Heart left ventricle (tissue), 16 donors: Measurements from ENCODE around the gene SRGAP1. TPM values are rescaled to one million over a fixed set of nuclear protein-coding genes. Genes with fewer than 3 reads are reported as not detected.
"Not testable (repeated sequence)": the region's sequence is repeated elsewhere in the genome, so short reads cannot be mapped to it uniquely, and the experiment has no call there.

Experiments
- ATAC-seq, 4 donors: fragments of 200-7000 bp; cut with Tn5 transposase; one replicate each; pipeline ENCODE4 v1.9.1; 2020 to 2022; ENCODE audit warnings: moderate library complexity in 4 of 4, mild to moderate bottlenecking in 3 of 4, moderate number of reproducible peaks in 1 of 4
- DNase-seq, 5 donors: peaks; one replicate each; pipeline ENCODE4 v3.0.0-alpha.2; 2020
- H3K27ac ChIP-seq, 12 donors: fragments of 200-600 bp; sonication (generic) in 4 of 12; one replicate each; pipeline versions ENCODE4 v1.5.0 to v1.8.0; 2016 to 2022; ENCODE audit warnings: mild to moderate bottlenecking in 2 of 12
- H3K27me3 ChIP-seq, 9 donors: fragments of 200-600 bp; sonication (generic) in 2 of 9; one replicate each; pipeline versions ENCODE4 v1.5.1 to v1.8.0; 2016 to 2022; ENCODE audit warnings: mild to moderate bottlenecking in 3 of 9
- H3K36me3 ChIP-seq, 9 donors: fragments of 200-600 bp; sonication (generic) in 2 of 9; one replicate each; pipeline versions ENCODE4 v1.5.0 to v1.8.0; 2018 to 2022; ENCODE audit warnings: mild to moderate bottlenecking in 2 of 9
- H3K4me1 ChIP-seq, 12 donors: fragments of 200-600 bp; sonication (generic) in 4 of 12; one replicate each; pipeline versions ENCODE4 v1.5.0 to v1.8.0; 2016 to 2022; ENCODE audit warnings: mild to moderate bottlenecking in 3 of 12
- H3K4me3 ChIP-seq, 12 donors: fragments of 200-600 bp; sonication (generic) in 4 of 12; one replicate each; pipeline versions ENCODE4 v1.5.0 to v1.8.0; 2017 to 2022; ENCODE audit warnings: mild to moderate bottlenecking in 9 of 12, moderate library complexity in 4 of 12
- H3K9me3 ChIP-seq, 12 donors: fragments of 200-600 bp; sonication (generic) in 4 of 12; one replicate each; pipeline versions ENCODE4 v1.5.0 to v1.8.0; 2016 to 2022; ENCODE audit warnings: mild to moderate bottlenecking in 1 of 12
- POLR2A ChIP-seq, 2 donors: fragments of 450-650 bp; IDR thresholded peaks; one replicate each; pipeline ENCODE4 v1.6.1; 2017; ENCODE audit warnings: antibody characterized with exemption in 2 of 2, mild to moderate bottlenecking in 2 of 2, moderate library complexity in 2 of 2
- WGBS, 4 donors: extraction: QIAGEN DNeasy Blood & Tissue Kit in 2 of 4; methylation state at CpG; one replicate each; pipeline versions ENCODE4 v1.1.5 to v1.1.7; 2013 to 2018; 5-methylcytosine and 5-hydroxymethylcytosine counted together
- intact Hi-C, 10 donors: fragments of 100-400 bp; cut with DNase I; formaldehyde crosslinking; loops; one replicate each; pipeline versions ENCODE4 v1.11.1 to v1.14.2; 2022
- polyA plus RNA-seq, 2 donors: library from polyadenylated mRNA; stranded (reverse); fragments of 200-250 nt; gene quantifications; one replicate each; pipeline ENCODE4 v1.2.3, GENCODE V29; 2013
- total RNA-seq, 9 donors: library from RNA; depleted of rRNA in 2 of 9; stranded (reverse); fragments of >200 nt in 2 of 9; fragmentation: NEBNext Ultra II Directional in 3 of 9; extraction: Animal tissue kit (Norgen Biotek cat#: 25700) in 3 of 9; gene quantifications; one replicate each; pipeline versions ENCODE4 v1.1.0 to v1.2.4, GENCODE V29; 2016 to 2023
- TF ChIP-seq, protein P1 (sequence below), 12 donors: fragments of 200-600 bp; sonication (generic) in 4 of 12; IDR thresholded peaks; one replicate each; pipeline versions ENCODE4 v1.5.0 to v1.8.0; 2018 to 2022; ENCODE audit warnings: antibody characterized with exemption in 12 of 12, mild to moderate bottlenecking in 5 of 12
- donor health status: ischemic (EF 13 %, LVEDD 7.1; RV severe dilation, severe dysfunction).
- donor health status: healthy with polysubstance abuse.
- donor health status: DM: no; HTN: yes; CAD: no.
- donor health status: DM: no; HTN: no; CAD: no.
- donor health status: ischemic (EF 25% LVEDD 6.9; RV normal size, moderate dysfunction).
- donor health status: ischemic (EF 25% LVEDD 5.7; RV mildly dilated, moderate dysfunction).
- donor health status: healthy.
- donor health status: DM: yes; HTN: yes; CAD: no.
- donor health status: ischemic (EF 35%, LVEDD 5.7; RV mildly dilated, moderate dysfunction).
- donor health status: nonischemic (EF 11% LVEDD 7.7; RV severe dilation, severe dysfunction).
- donor health status: DM: yes; HTN: yes; CAD: no.
- donor health status: PGD.
- donor health status: ischemic (EF 29% LVEDD 5.4; RV normal size, mild dysfunction).
- donor health status: nonischemic (EF 23%, LVEDD 6.1; RV moderate dilation, normal function).

SRGAP1 gene
- total and polyA plus RNA-seq, 11 donors: 1.3 to 10.6 (median 4.5) TPM

DNA sequence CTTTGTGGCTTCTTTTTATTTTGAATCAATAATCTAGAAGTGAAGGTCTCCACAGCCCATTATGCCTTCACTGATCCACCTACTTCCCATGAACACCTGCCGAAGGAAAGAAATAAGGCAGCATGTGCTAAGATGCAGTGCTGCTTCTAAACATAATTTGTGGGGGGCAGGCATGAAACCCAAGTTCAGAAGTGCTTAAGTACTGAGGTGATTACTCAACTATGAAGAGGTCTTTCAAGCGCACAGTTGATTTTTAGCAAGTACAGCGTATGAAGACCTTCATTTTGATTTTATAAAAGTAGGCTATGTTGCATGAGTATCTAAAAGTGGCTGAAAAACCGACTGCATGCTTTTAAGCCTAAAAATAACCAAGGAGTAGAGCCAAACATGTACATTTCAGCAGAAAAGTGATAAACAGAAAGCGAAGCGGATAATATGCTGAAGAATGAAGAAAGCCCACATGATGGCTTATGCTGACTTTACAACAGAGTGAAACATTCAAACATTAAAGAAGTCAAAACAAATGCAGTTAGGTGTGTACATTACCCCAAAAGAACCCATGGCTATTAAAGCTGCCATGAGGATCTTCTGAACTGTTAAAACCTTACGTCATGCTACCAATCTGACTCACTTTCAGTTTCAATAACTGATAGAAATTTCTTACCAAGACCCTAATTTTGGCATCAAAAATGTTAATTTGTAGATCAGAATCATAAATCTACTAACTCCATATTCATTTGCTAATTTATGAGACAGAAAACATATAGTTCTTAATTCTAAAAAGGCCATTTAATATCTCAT is 348.3 kb downstream of the SRGAP1 start:
- Histone ChIP-seq H3K4me3 (no peak overlapping the region), H3K27me3 (no peaks in the 10 kb centered on the region), H3K9me3 (no peaks in the 10 kb centered on the region), H3K4me1 (peaks cover 0 to 2% (median 0%) of the 10 kb centered on the region in 12 donors), H3K36me3 (peaks cover 0 to 11% (median 5%) of the 10 kb centered on the region in 9 donors), H3K27ac (no peak overlapping the region)
- WGBS, 4 donors: 86 to 91% (median 87%) methylated on average over 7 of the region's 7 CpGs
- DNase-seq (no peak), ATAC-seq (no peak)
- intact Hi-C loops: no loop called here
- TF ChIP-seq, protein P1, sequence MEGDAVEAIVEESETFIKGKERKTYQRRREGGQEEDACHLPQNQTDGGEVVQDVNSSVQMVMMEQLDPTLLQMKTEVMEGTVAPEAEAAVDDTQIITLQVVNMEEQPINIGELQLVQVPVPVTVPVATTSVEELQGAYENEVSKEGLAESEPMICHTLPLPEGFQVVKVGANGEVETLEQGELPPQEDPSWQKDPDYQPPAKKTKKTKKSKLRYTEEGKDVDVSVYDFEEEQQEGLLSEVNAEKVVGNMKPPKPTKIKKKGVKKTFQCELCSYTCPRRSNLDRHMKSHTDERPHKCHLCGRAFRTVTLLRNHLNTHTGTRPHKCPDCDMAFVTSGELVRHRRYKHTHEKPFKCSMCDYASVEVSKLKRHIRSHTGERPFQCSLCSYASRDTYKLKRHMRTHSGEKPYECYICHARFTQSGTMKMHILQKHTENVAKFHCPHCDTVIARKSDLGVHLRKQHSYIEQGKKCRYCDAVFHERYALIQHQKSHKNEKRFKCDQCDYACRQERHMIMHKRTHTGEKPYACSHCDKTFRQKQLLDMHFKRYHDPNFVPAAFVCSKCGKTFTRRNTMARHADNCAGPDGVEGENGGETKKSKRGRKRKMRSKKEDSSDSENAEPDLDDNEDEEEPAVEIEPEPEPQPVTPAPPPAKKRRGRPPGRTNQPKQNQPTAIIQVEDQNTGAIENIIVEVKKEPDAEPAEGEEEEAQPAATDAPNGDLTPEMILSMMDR (IDR thresholded peaks at IDR 0.05): no peak
- no peak for TF ChIP-seq POLR2A (IDR thresholded peaks at IDR 0.05)

DNA sequence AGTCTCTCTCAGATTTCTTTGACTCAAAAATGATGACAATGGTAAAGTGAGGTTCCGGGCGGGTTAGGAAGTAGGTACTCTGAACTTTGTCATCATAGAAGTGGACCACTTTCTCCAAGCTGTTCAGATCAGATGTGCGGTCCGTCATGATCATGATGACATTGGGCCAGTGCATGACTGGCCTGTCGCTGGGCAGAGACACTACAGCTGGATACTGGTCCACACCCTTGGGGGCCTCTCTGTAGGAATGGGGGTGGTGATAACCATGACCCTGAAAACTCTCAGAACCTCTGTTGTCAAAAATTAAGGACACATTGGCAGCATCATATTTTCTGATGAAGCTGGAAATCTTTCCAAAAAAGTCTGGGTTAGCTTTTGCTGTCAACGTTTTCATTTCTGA is 349.4 kb downstream of the SRGAP1 start:
- Histone ChIP-seq H3K27me3 (no peaks in the 10 kb centered on the region), H3K4me3 (no peak overlapping the region), H3K4me1 (peaks cover 0 to 2% (median 0%) of the 10 kb centered on the region in 12 donors), H3K9me3 (no peaks in the 10 kb centered on the region), H3K36me3 (peaks cover 0 to 11% (median 5%) of the 10 kb centered on the region in 9 donors), H3K27ac (no peak overlapping the region)
- WGBS, 4 donors: 86 to 90% (median 87%) methylated on average over 6 of the region's 6 CpGs
- intact Hi-C loops: no loop called here
- ATAC-seq: peak in 2 of 4 donors; percentile 24 to 55
- no peak for TF ChIP-seq POLR2A (IDR thresholded peaks at IDR 0.05)
- TF ChIP-seq, protein P1 (IDR thresholded peaks at IDR 0.05): no peak
- no peak for DNase-seq

DNA sequence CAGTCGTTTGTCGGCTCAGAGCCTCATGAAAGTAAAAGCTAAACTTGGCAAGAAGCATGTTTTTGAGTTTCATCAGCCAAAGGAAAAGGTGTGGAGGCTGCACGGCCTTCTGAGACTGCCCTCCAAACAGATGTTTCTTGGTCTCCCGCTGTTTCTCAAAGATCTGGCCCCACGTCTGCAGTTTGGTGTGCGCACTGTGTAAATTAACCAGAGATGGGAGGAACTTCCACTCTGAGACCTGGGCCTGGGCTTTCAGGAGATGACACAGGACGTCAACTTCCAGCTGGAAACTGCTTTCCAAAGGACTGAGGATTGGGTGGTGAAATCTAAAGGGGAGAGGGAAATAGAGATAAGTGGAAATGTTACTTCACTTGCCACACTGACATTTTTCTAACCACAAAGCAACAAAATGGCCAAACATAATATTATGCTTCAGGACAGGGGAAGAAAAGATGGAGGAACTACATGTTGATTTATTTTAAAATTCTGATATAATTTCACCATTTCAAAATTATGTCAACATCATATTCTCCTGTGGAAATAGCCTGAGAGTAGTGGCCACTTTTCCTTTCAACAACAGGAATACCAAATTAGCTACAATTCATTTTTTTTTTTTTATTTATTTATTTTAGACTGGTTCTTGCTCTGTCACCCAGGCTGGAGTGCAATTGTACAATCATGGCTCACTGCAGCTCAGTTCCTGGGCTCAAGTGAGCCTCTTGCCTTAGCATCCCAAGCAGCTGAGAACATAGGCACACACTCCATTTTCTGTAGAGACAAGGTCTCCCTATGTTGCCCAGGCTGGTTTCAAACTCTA is 350.0 kb downstream of the SRGAP1 start:
- Histone ChIP-seq H3K27ac (no peak overlapping the region), H3K27me3 (no peaks in the 10 kb centered on the region), H3K4me3 (no peak overlapping the region), H3K4me1 (peaks cover 0 to 2% (median 0%) of the 10 kb centered on the region in 12 donors), H3K36me3 (peaks cover 0 to 11% (median 5%) of the 10 kb centered on the region in 9 donors), H3K9me3 (no peaks in the 10 kb centered on the region)
- DNase-seq: peak in 1 of 5 donors; percentile 27
- intact Hi-C loops: no loop called here
- TF ChIP-seq POLR2A (IDR thresholded peaks at IDR 0.05): no peak
- TF ChIP-seq, protein P1 (IDR thresholded peaks at IDR 0.05): no peak
- peak in 3 of 4 donors; percentile 72 to 84 (median 72) for ATAC-seq
- 78 to 88% (median 80%) methylated on average over 7 of the region's 7 CpGs for WGBS, 4 donors

GRCh38 chr12:64195841-64196240 is 351.3 kb downstream of the SRGAP1 start:
- H3K27ac ChIP-seq, DNase-seq, H3K4me1 ChIP-seq, H3K4me3 ChIP-seq, H3K9me3 ChIP-seq, intact Hi-C loops, ATAC-seq, H3K27me3 ChIP-seq: not testable (repeated sequence)
- 82 to 91% methylated on average over 9 to 13 of the region's 15 CpGs; no CpG with 5 or more reads in 2 of the 4 donors for WGBS, 4 donors
- peaks cover 0 to 11% (median 5%) of the 10 kb centered on the region in 9 donors for H3K36me3 ChIP-seq
